IPS-15b (cell line): ENCODE measurements around the gene SGTA.

Experiments used
- H3K27me3 ChIP-seq: one replicate; pipeline ENCODE4 v1.6.1; 2013; ENCODE audit warnings: low read length; ENCODE audit not compliant: control insufficient read depth, insufficient read depth
- H3K36me3 ChIP-seq: one replicate; pipeline ENCODE4 v1.6.1; 2013; ENCODE audit warnings: low read length; ENCODE audit not compliant: control insufficient read depth, insufficient read depth
- H3K4me1 ChIP-seq: one replicate; pipeline ENCODE4 v1.6.1; 2013; ENCODE audit warnings: mild to moderate bottlenecking, low read length; ENCODE audit not compliant: control insufficient read depth, insufficient read depth
- H3K4me3 ChIP-seq: one replicate; pipeline ENCODE4 v1.5.1; 2013; ENCODE audit warnings: low read depth, low read length
- H3K9ac ChIP-seq: one replicate; pipeline ENCODE4 v1.6.1; 2013; ENCODE audit warnings: low read depth, mild to moderate bottlenecking, low read length
- H3K9me3 ChIP-seq: one replicate; pipeline ENCODE4 v1.6.1; 2013; ENCODE audit warnings: mild to moderate bottlenecking, low read length; ENCODE audit not compliant: control insufficient read depth, insufficient read depth

SGTA gene

DNA sequence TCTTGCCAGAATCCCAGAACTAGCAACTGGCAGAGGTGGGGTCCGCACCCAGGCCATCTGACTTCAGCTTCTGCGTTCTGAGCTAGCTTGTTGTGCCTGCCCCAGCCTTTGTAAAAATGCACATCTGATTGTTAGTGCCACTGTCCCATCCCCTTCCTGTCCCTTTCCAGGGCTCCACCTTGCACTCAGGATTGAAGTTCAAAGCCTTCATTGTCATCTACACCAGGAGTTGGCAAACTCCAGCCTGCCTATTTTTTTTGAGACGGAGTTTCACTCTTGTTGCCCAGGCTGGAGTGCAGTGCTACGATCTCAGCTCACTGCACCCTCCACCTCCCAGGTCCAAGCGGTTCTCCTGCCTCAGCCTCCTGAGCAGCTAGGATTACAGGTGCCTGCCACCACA is 5.2 kb upstream of the SGTA start:
- H3K4me3 ChIP-seq, result no peak overlapping the region
- peaks cover 28% of the 10 kb centered on the region for H3K36me3 ChIP-seq
- no peaks in the 10 kb centered on the region for H3K4me1 ChIP-seq
- no peak overlapping the region for H3K9ac ChIP-seq
- H3K9me3 ChIP-seq, result no peaks in the 10 kb centered on the region
- no peaks in the 10 kb centered on the region for H3K27me3 ChIP-seq

GRCh38 chr19:2787115-2787514 is 4.0 kb upstream of the SGTA start:
- no peaks in the 10 kb centered on the region for H3K27me3 ChIP-seq
- H3K4me3 ChIP-seq, result no peak overlapping the region
- no peaks in the 10 kb centered on the region for H3K4me1 ChIP-seq
- peaks cover 28% of the 10 kb centered on the region for H3K36me3 ChIP-seq
- H3K9me3 ChIP-seq, result no peaks in the 10 kb centered on the region
- H3K9ac ChIP-seq, result no peak overlapping the region

DNA sequence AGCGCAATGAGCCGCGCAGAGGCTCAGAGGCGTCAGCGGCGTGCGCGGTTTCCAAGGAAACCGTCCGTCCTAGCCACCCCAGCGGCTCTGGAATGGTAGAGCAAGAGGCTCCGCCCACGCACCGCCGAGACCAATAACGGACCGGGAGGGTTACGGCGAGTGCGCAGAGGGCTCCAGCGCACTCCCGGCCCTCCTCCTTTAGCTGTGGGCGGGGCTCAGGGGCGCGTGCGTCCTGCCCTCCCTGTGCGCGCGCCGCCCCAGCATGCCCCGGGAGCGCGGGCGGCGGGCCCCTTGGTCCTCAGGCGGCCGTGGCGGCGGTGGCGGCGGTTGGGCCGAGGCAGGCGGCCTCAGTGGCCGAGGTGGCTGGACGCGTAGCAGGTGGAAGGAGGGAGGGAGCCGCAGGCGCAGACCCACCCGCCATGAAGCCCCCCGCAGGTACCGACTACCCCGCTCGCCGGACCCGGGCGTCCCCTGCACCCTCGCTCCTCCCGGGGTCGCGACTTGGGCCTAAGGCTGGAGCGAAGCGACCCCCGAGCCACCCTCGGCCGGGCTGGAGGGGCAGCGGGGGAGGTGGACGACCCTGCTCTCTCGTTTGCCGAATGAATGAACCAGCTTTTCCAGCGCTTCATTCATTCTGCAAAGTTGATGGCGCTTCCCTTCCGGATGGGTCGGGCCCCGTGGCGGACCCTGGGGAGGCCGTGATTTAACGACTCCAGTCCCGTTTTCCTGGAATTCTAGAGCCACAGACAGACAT is 2.3 kb upstream of the SGTA start, which contains the start of gene THOP1:
TSS of gene THOP1 (plus strand) at position 260 of the 754 bp plus-strand sequence. CDS start at position 420, 160 bp downstream.
- peak within 1 kb of the TSS; percentile 92 for H3K9ac ChIP-seq
- H3K4me3 ChIP-seq, result peak within 1 kb of the TSS; percentile 94
- H3K9me3 ChIP-seq, result no peaks in the 10 kb centered on the region
- no peaks in the 10 kb centered on the region for H3K4me1 ChIP-seq
- no peaks in the 10 kb centered on the region for H3K27me3 ChIP-seq
- peaks cover 17% of the 10 kb centered on the region for H3K36me3 ChIP-seq

GRCh38 chr19:2783781-2784145 is 690 bp upstream of the SGTA start:
- Histone ChIP-seq H3K9me3 (no peaks in the 10 kb centered on the region), H3K4me3 (peak overlapping the region; percentile 21), H3K9ac (no peak overlapping the region), H3K4me1 (no peaks in the 10 kb centered on the region), H3K36me3 (peaks cover 9% of the 10 kb centered on the region), H3K27me3 (no peaks in the 10 kb centered on the region)

DNA sequence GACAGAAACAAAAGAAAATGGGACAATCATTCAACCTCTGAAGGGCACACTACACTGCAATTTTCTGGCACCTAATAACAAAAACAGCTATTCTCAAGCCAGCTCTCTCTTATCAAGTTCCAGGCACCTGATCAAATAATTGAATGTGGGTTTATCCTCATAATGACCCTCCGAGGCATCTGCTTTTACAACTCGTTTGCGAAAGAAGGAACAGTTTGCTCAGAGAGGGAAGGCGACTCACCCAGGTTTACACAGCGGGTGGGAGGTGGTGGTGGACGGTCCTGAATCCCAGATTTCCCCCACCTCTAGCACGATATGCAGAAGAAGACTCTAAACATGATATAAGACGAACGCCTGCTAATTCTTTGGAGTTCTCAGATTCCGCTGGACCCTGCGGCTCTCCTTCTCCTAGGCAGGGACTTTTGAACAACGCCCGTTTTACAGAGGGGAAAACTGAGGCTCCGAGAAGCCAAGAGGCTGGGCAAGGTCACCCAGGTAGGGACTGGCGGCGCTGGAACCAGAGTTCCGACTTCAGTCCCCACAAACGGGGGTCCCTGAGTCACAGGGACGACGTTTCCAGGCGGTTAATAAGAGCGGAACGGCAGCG is 641 bp downstream of the SGTA start:
- Histone ChIP-seq H3K4me1 (no peaks in the 10 kb centered on the region), H3K9ac (peak overlapping the region; percentile 94), H3K27me3 (no peaks in the 10 kb centered on the region), H3K36me3 (peaks cover 5% of the 10 kb centered on the region), H3K9me3 (no peaks in the 10 kb centered on the region), H3K4me3 (peak overlapping the region; percentile 94)

DNA sequence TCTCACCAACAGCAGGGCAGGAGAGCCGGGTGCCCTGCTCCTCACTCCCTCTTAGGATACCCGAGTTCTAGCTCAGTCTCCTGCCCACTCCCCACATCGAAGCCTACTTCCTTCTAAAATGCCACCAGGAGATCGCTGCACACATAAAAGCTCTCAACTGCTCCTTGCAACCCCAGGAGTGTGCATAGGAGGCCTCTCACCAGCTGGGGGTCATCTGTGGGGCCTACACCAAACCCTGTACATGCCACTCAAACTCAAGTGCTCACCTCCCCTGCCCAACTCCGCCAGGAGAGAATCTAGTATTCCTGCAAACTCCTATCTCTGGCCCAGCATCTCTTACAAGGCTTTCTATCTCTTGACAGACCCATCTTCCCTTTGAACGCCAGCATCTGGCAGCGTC is 2.8 kb downstream of the SGTA start:
- Histone ChIP-seq H3K9me3 (no peaks in the 10 kb centered on the region), H3K4me1 (no peaks in the 10 kb centered on the region), H3K27me3 (no peaks in the 10 kb centered on the region), H3K4me3 (no peak overlapping the region), H3K9ac (peak overlapping the region; percentile 37), H3K36me3 (peaks cover 5% of the 10 kb centered on the region)

DNA sequence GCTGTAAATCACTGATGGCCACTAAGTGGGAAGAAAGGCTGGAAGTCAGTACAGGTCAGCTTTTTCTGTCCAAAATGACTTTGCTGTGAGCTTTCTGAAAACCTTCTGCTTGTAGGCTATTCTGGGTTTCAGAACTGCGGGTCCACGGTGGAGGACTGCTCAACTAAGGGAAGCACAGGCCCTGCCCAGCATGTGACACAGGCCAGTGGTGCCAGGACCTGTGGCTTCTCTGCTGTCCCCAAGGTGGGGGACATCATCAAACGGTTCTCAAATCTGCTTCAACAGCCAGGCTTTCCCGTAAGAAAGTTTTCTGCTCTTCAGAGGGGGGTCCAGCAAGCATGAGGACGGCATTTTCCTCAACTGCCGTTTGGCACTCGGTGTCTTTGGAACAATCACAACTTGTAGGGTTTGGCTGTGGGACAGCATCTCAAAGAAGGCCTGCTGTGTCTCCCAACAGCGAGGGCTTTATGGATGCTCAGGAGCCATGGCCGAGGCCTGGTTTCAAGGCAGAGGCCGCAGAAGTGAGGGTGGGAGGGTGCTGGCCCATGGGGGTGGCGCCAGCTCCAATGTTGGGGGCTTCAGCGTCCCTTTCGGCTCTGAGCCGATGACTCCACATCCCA is 3.8 kb downstream of the SGTA start:
- Histone ChIP-seq H3K36me3 (peaks cover 5% of the 10 kb centered on the region), H3K4me1 (no peaks in the 10 kb centered on the region), H3K27me3 (no peaks in the 10 kb centered on the region), H3K9ac (no peak overlapping the region), H3K4me3 (no peak overlapping the region), H3K9me3 (no peaks in the 10 kb centered on the region)

GRCh38 chr19:2777952-2778683 is 5.0 kb downstream of the SGTA start:
- Histone ChIP-seq H3K9me3 (no peaks in the 10 kb centered on the region), H3K4me3 (no peak overlapping the region), H3K27me3 (no peaks in the 10 kb centered on the region), H3K36me3 (peaks cover 5% of the 10 kb centered on the region), H3K9ac (no peak overlapping the region), H3K4me1 (no peaks in the 10 kb centered on the region)

DNA sequence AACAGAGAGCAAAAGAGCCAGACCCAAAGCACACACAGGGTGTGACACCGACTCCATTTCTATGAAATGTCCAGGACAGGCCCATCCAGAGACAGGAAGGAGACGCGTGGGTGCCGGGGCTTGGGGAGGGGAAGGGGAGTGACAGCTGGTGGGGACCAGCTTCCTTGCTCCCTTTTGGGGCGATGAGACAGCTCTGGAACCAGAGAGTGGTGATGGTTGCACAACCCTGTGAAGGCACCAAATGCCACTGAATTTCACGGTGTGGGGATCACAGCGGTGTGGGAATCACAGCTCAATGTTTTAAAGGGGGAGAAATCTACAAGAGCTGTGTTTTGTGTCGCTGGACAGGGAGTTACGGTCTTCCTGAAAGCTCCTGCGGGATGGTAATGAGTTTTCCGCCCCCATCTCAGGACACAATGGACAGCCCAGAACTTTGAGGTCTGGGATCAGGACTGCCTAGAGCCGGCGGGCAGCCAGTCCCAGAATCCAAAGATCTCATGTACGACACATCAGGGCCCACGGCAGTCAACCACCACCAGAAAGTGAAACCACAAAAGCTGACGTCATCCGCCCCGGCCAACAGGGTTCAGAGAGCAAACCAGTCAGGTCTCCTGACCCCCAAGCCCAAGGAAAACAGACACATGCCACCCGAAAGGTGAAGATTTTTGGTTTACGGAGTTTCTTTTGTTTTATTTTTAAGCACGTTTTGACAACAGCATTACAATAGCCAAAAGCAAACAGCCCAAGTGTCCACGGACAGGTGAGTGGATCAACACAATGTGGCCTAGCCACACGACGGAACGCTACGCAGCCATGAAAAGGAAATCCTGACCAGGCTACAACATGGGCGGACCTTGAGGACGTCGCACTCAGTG is 7.3 kb downstream of the SGTA start:
- no peaks in the 10 kb centered on the region for H3K4me1 ChIP-seq
- no peaks in the 10 kb centered on the region for H3K27me3 ChIP-seq
- no peak overlapping the region for H3K9ac ChIP-seq
- no peak overlapping the region for H3K4me3 ChIP-seq
- H3K36me3 ChIP-seq, result peaks cover 5% of the 10 kb centered on the region
- H3K9me3 ChIP-seq, result no peaks in the 10 kb centered on the region

DNA sequence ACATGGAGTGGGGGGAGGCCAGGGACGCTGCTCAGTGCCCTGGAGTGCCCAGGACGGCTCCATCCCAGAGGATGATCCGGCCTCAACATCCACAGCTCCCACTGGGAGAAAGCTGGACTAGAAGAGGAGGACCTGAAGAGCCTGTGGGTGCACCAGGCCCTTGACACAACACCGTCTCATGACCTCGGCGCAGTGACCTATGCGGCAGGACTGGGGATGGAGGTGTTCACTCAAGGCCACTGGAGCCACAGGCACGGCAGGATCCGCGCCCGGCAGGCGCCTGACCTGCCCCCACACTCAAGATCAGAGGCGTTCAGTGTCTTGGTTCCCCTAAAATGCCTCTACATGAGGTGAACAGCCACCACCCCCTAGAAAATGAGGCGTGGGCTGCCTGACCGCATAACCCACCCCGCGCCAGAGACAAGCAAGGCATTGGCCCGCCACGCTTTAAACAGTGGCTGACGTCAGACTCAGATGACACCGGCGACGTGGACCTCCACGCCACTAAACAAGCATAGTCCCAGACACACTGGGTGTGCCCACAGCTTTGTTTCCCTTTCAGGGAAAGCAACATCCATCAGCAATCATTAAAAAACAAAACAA is 8.0 kb downstream of the SGTA start:
- H3K4me1 ChIP-seq, result no peaks in the 10 kb centered on the region

More for the DNA sequence above, 8.0 kb downstream of the SGTA start:
- Histone ChIP-seq H3K4me3 (no peak overlapping the region), H3K9ac (no peak overlapping the region), H3K27me3 (no peaks in the 10 kb centered on the region), H3K9me3 (no peaks in the 10 kb centered on the region), H3K36me3 (peaks cover 12% of the 10 kb centered on the region)
